Suprapubic skin (tissue), 4 donors: Measurements from ENCODE around the gene SSR3. TPM values are rescaled to one million over a fixed set of nuclear protein-coding genes. Genes with fewer than 3 reads are reported as not detected.

Experiments
- DNase-seq, 2 donors: peaks; one replicate each; pipeline ENCODE4 v3.0.0-alpha.2; 2019; ENCODE audit warnings: low spot score in 2 of 2
- H3K27ac ChIP-seq: fragments of 200-600 bp; sonication (generic); one replicate; pipeline ENCODE4 v1.5.1; 2019
- H3K27me3 ChIP-seq: fragments of 200-600 bp; sonication (generic); one replicate; pipeline ENCODE4 v1.5.1; 2019
- H3K36me3 ChIP-seq: fragments of 200-600 bp; sonication (generic); one replicate; pipeline ENCODE4 v1.5.1; 2019
- H3K4me1 ChIP-seq: fragments of 200-600 bp; sonication (generic); one replicate; pipeline ENCODE4 v1.5.1; 2019
- H3K4me3 ChIP-seq: fragments of 200-600 bp; sonication (generic); one replicate; pipeline ENCODE4 v1.5.1; 2019; ENCODE audit warnings: mild to moderate bottlenecking
- H3K9me3 ChIP-seq: fragments of 200-600 bp; sonication (generic); one replicate; pipeline ENCODE4 v1.5.1; 2019
- CTCF ChIP-seq, 2 donors: fragments of 200-600 bp in 1 of 2; fragments of 450-650 bp in 1 of 2; sonication (generic) in 1 of 2; IDR thresholded peaks; one replicate each; pipeline ENCODE4 v1.5.1; 2016 to 2019; ENCODE audit warnings: antibody characterized with exemption in 2 of 2, mild to moderate bottlenecking in 1 of 2, moderate library complexity in 1 of 2
- EP300 ChIP-seq: sonication (generic); formaldehyde crosslinking; IDR thresholded peaks from one replicate; pipeline ENCODE4 v1.6.1; 2017; ENCODE audit warnings: antibody characterized with exemption
- POLR2A ChIP-seq, 2 donors: fragments of 450-650 bp; IDR thresholded peaks; one replicate each; pipeline ENCODE4 v1.6.1; 2017; ENCODE audit warnings: antibody characterized with exemption in 2 of 2, mild to moderate bottlenecking in 2 of 2, moderate library complexity in 2 of 2
- POLR2AphosphoS5 ChIP-seq, 3 donors: sonication (generic); formaldehyde crosslinking; IDR thresholded peaks; one replicate each; pipeline ENCODE4 v1.6.1; 2017; ENCODE audit warnings: antibody characterized with exemption in 3 of 3
- WGBS: methylation state at CpG from one replicate; pipeline ENCODE4 v1.1.5; 2018; 5-methylcytosine and 5-hydroxymethylcytosine counted together
- total RNA-seq, 4 donors: library from RNA; depleted of rRNA; stranded (reverse); fragments of >200 nt; gene quantifications; one replicate each; pipeline ENCODE4 v1.1.0, GENCODE V29; 2016

Gene SSR3
- total RNA-seq, 4 donors from 2014 or later: 56.4 to 72.9 (median 62.4) TPM

- no peak for TF ChIP-seq EP300
- no peak for TF ChIP-seq POLR2AphosphoS5 (IDR thresholded peaks at IDR 0.05)
- no peak for TF ChIP-seq POLR2A (IDR thresholded peaks at IDR 0.05)
- TF ChIP-seq CTCF (IDR thresholded peaks at IDR 0.05): no peak
- H3K27ac ChIP-seq: no peak overlapping the region
- H3K36me3 ChIP-seq: no peaks in the 10 kb centered on the region
- H3K4me3 ChIP-seq: no peak overlapping the region
- no peaks in the 10 kb centered on the region for H3K9me3 ChIP-seq
- no peak for DNase-seq
- H3K27me3 ChIP-seq: no peaks in the 10 kb centered on the region
- peaks cover 10% of the 10 kb centered on the region for H3K4me1 ChIP-seq
These were observed 3.5 kb upstream of the SSR3 start for GRCh38 chr3:156558389-156558788.

- no peak for TF ChIP-seq POLR2A (IDR thresholded peaks at IDR 0.05)
- TF ChIP-seq EP300: no peak
- no peak for TF ChIP-seq POLR2AphosphoS5 (IDR thresholded peaks at IDR 0.05)
- no peak for TF ChIP-seq CTCF (IDR thresholded peaks at IDR 0.05)
- H3K4me1 ChIP-seq: peaks cover 36% of the 10 kb centered on the region
- peak in 1 of 2 donors; percentile 80 for DNase-seq
- peak overlapping the region; percentile 91 for H3K4me3 ChIP-seq
- peaks cover 21% of the 10 kb centered on the region for H3K36me3 ChIP-seq
- 0% methylated on average over 11 of the region's 11 CpGs for WGBS
- H3K27ac ChIP-seq: peak overlapping the region; percentile 93
- no peaks in the 10 kb centered on the region for H3K9me3 ChIP-seq
- no peaks in the 10 kb centered on the region for H3K27me3 ChIP-seq
These were observed 439 bp downstream of the SSR3 start for GRCh38 chr3:156554515-156554841.

DNA sequence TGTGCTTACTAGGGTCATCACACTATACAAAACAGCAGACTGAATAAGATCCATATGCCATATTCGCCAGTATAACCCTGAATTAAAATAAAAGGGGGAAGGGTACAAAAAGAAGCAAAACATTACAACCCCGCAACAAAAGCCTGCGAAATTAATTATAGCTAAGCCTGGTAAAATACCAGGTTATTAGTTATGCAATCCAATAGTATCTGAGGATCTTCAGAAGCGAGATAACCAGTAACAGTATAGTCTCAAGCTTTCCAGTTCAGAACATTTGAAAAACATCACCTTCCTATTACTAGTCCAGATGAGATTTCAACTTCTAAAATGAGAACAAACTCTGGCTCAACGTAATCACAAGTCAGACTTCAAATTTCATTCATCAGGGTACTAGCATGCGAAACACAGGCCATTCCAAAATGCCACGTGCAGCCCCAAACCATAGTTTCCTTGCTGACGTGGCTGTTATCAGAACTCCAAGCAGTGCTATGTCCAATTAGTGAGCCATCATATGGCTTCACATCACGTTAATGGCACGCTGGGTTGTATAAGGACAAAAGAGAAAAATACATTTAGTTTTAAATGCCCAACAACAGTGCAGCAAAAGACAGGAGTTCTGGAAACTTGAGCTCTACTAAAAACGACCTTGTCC is 1.1 kb downstream of the SSR3 start:
- Histone ChIP-seq H3K4me1 (peaks cover 39% of the 10 kb centered on the region), H3K27me3 (no peaks in the 10 kb centered on the region), H3K9me3 (no peaks in the 10 kb centered on the region), H3K27ac (no peak overlapping the region), H3K36me3 (peaks cover 26% of the 10 kb centered on the region), H3K4me3 (peak overlapping the region; percentile 91)
- DNase-seq: no peak
- WGBS: 24% methylated on average over 11 of the region's 11 CpGs
- TF ChIP-seq POLR2A (IDR thresholded peaks at IDR 0.05) (no peak), POLR2AphosphoS5 (IDR thresholded peaks at IDR 0.05) (no peak), EP300 (no peak), CTCF (IDR thresholded peaks at IDR 0.05) (no peak)

DNA sequence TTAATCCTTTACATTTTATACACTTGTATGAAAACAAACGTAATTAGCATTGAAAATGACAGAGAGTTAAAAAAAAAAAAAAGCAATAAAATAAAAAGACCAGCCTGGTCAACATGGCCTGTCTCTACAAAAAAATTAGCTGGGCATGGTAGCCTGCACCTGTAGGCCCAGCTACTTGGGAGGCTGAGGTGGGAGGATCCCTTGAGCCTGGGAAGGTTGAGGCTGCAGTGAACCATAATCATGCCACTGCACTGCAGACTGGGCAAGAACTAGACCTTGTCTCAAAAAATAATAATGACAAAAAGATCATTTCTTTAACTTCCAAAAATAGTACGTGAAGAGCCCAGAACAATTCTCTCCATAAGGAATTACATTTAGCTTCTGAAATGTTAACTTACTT is 1.9 kb downstream of the SSR3 start:
- 84% methylated on average over 2 of the region's 2 CpGs for WGBS
- Histone ChIP-seq H3K4me3 (peak overlapping the region; percentile 91), H3K36me3 (peaks cover 30% of the 10 kb centered on the region), H3K27ac (no peak overlapping the region), H3K4me1 (peaks cover 39% of the 10 kb centered on the region), H3K9me3 (no peaks in the 10 kb centered on the region), H3K27me3 (no peaks in the 10 kb centered on the region)
- no peak for DNase-seq
- TF ChIP-seq POLR2AphosphoS5 (IDR thresholded peaks at IDR 0.05): no peak

DNA sequence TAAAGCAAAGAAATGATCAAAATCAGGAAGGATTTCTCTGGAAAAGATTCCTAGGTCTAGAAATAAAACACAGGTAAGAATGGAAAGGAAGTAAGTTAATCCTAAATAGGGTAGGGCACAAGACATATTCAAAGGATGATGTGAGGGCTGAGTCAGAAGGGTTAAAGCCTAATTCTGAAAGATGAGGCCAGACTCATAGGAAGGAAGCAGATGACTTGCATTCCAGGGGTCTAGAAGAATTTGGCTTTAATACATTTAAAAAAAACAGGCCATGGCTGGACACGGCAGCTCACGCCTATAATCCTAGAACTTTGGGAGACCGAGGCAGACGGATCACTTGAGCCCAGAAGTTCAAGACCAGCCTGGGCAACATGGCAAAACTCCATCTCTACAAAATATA is 3.2 kb downstream of the SSR3 start:
- TF ChIP-seq POLR2AphosphoS5 (IDR thresholded peaks at IDR 0.05): no peak
- TF ChIP-seq CTCF (IDR thresholded peaks at IDR 0.05): no peak
- TF ChIP-seq EP300: no peak
- TF ChIP-seq POLR2A (IDR thresholded peaks at IDR 0.05): no peak
- no peak overlapping the region for H3K4me3 ChIP-seq
- 75% methylated on average over 4 of the region's 4 CpGs for WGBS
- no peak overlapping the region for H3K27ac ChIP-seq
- H3K4me1 ChIP-seq: peaks cover 50% of the 10 kb centered on the region
- H3K27me3 ChIP-seq: no peaks in the 10 kb centered on the region
- DNase-seq: no peak
- H3K9me3 ChIP-seq: no peaks in the 10 kb centered on the region
- peaks cover 39% of the 10 kb centered on the region for H3K36me3 ChIP-seq

- H3K4me1 ChIP-seq: peaks cover 52% of the 10 kb centered on the region
- peaks cover 39% of the 10 kb centered on the region for H3K36me3 ChIP-seq
- no peak for DNase-seq
- no peak overlapping the region for H3K4me3 ChIP-seq
- TF ChIP-seq EP300 (no peak), CTCF (IDR thresholded peaks at IDR 0.05) (no peak), POLR2AphosphoS5 (IDR thresholded peaks at IDR 0.05) (no peak)
- no peaks in the 10 kb centered on the region for H3K9me3 ChIP-seq
- 67% methylated on average over 4 of the region's 4 CpGs for WGBS
- H3K27me3 ChIP-seq: no peaks in the 10 kb centered on the region
- no peak overlapping the region for H3K27ac ChIP-seq
These were observed 3.7 kb downstream of the SSR3 start for GRCh38 chr3:156551261-156551660.
